Measurements from ENCODE around the gene GATA6. TPM values are rescaled to one million over a fixed set of nuclear protein-coding genes. Genes with fewer than 3 reads are reported as not detected.
"Not testable (repeated sequence)": the region's sequence is repeated elsewhere in the genome, so short reads cannot be mapped to it uniquely, and the experiment has no call there.

The GATA6 gene
- total RNA-seq, 1 donor from 2014 or later, result 106 TPM

- peaks cover 75% of the 10 kb centered on the region for H3K4me1 Mint-ChIP-seq
- peak overlapping the region; percentile 79 for H3K27ac Mint-ChIP-seq
- peaks cover 52% of the 10 kb centered on the region for H3K36me3 Mint-ChIP-seq
- H3K9me3 Mint-ChIP-seq, result no peaks in the 10 kb centered on the region
- DNase-seq (ENCODE audit: low spot score in 2 of 2, unreplicated experiment in 2 of 2), result no peak
- H3K4me3 Mint-ChIP-seq, result peak overlapping the region; percentile 47
- TF ChIP-seq, protein P1, sequence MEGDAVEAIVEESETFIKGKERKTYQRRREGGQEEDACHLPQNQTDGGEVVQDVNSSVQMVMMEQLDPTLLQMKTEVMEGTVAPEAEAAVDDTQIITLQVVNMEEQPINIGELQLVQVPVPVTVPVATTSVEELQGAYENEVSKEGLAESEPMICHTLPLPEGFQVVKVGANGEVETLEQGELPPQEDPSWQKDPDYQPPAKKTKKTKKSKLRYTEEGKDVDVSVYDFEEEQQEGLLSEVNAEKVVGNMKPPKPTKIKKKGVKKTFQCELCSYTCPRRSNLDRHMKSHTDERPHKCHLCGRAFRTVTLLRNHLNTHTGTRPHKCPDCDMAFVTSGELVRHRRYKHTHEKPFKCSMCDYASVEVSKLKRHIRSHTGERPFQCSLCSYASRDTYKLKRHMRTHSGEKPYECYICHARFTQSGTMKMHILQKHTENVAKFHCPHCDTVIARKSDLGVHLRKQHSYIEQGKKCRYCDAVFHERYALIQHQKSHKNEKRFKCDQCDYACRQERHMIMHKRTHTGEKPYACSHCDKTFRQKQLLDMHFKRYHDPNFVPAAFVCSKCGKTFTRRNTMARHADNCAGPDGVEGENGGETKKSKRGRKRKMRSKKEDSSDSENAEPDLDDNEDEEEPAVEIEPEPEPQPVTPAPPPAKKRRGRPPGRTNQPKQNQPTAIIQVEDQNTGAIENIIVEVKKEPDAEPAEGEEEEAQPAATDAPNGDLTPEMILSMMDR (IDR thresholded peaks at IDR 0.05; ENCODE audit: unreplicated experiment), result no peak
- H3K27me3 Mint-ChIP-seq (ENCODE audit: low read depth), result peaks cover 40% of the 10 kb centered on the region
Measured at GRCh38 chr18:22179174-22179573, 9.8 kb downstream of the GATA6 start.

GRCh38 chr18:22179631-22180030, 10.2 kb downstream of the GATA6 start:
- no peak for DNase-seq (ENCODE audit: low spot score in 2 of 2, unreplicated experiment in 2 of 2)
- TF ChIP-seq, protein P1 (IDR thresholded peaks at IDR 0.05; ENCODE audit: unreplicated experiment), result no peak

GRCh38 chr18:22180722-22181121, 11.3 kb downstream of the GATA6 start:
- no peak for DNase-seq (ENCODE audit: low spot score in 2 of 2, unreplicated experiment in 2 of 2)
- H3K36me3 Mint-ChIP-seq, result peaks cover 46% of the 10 kb centered on the region
- H3K4me3 Mint-ChIP-seq, result peak overlapping the region; percentile 38
- peaks cover 65% of the 10 kb centered on the region for H3K4me1 Mint-ChIP-seq
- peak overlapping the region; percentile 76 for H3K27ac Mint-ChIP-seq
- H3K9me3 Mint-ChIP-seq, result no peaks in the 10 kb centered on the region
- peaks cover 27% of the 10 kb centered on the region for H3K27me3 Mint-ChIP-seq (ENCODE audit: low read depth)
- TF ChIP-seq, protein P1 (IDR thresholded peaks at IDR 0.05; ENCODE audit: unreplicated experiment), result no peak

More at GRCh38 chr18:22179631-22180030, 10.2 kb downstream of the GATA6 start:
- H3K9me3 Mint-ChIP-seq, result no peaks in the 10 kb centered on the region
- H3K36me3 Mint-ChIP-seq, result peaks cover 51% of the 10 kb centered on the region
- H3K4me3 Mint-ChIP-seq, result peak overlapping the region; percentile 47
- H3K27ac Mint-ChIP-seq, result peak overlapping the region; percentile 79
- H3K27me3 Mint-ChIP-seq (ENCODE audit: low read depth), result peaks cover 37% of the 10 kb centered on the region
- H3K4me1 Mint-ChIP-seq, result peaks cover 73% of the 10 kb centered on the region

- TF ChIP-seq, protein P1 (IDR thresholded peaks at IDR 0.05; ENCODE audit: unreplicated experiment), result no peak
- peaks cover 61% of the 10 kb centered on the region for H3K4me1 Mint-ChIP-seq
- peaks cover 13% of the 10 kb centered on the region for H3K27me3 Mint-ChIP-seq (ENCODE audit: low read depth)
- H3K4me3 Mint-ChIP-seq, result no peak overlapping the region
- peak overlapping the region; percentile 61 for H3K27ac Mint-ChIP-seq
- DNase-seq (ENCODE audit: low spot score in 2 of 2, unreplicated experiment in 2 of 2), result no peak
- no peaks in the 10 kb centered on the region for H3K9me3 Mint-ChIP-seq
- peaks cover 41% of the 10 kb centered on the region for H3K36me3 Mint-ChIP-seq
Measured at GRCh38 chr18:22182884-22183697, 13.7 kb downstream of the GATA6 start.

DNA sequence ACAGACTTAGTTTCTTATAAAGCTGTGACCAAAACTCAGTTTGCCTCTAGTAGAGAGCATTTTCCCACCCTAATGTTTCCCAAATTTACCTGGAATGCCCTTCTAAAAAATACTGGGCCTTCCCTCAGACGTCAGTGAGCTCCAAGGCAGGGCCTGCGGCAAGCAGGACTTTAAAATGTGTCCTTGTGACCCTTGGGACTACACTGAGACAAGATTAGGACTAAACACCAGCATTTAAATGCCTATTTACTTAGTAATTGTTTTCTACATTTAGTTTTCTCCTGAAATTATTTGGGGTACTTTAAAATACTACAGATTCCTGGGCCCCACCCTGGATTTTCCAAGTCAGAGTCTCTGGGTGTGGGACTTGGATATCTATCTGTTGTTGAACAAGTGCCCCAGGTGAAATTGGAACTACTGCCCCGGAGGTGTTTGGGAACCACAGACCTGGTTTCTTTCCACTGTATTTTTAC, 14.3 kb downstream of the GATA6 start:
- Mint-ChIP-seq H3K4me3 (no peak overlapping the region), H3K36me3 (peaks cover 41% of the 10 kb centered on the region), H3K27ac (peak overlapping the region; percentile 47), H3K27me3 (ENCODE audit: low read depth) (peaks cover 10% of the 10 kb centered on the region), H3K9me3 (no peaks in the 10 kb centered on the region), H3K4me1 (peaks cover 62% of the 10 kb centered on the region)
- TF ChIP-seq, protein P1 (IDR thresholded peaks at IDR 0.05; ENCODE audit: unreplicated experiment), result no peak
- DNase-seq (ENCODE audit: low spot score in 2 of 2, unreplicated experiment in 2 of 2), result no peak

- peak overlapping the region; percentile 66 for H3K27ac Mint-ChIP-seq
- H3K4me3 Mint-ChIP-seq; H3K27me3 Mint-ChIP-seq (ENCODE audit: low read depth); DNase-seq (ENCODE audit: low spot score in 2 of 2, unreplicated experiment in 2 of 2); H3K9me3 Mint-ChIP-seq: not testable (repeated sequence)
- peaks cover 61% of the 10 kb centered on the region for H3K4me1 Mint-ChIP-seq
- H3K36me3 Mint-ChIP-seq, result peaks cover 40% of the 10 kb centered on the region
Measured at GRCh38 chr18:22184573-22184972, 15.2 kb downstream of the GATA6 start.
